HG02981 (cell line): ENCODE data around the gene SPATA13.
"Not testable (repeated sequence)": the region's sequence is repeated elsewhere in the genome, so short reads cannot be mapped to it uniquely, and the experiment has no call there.

Experiments
- ATAC-seq: cut with Tn5 transposase; IDR thresholded peaks from one replicate; pipeline ENCODE4 v1.9.1; 2021; ENCODE audit warnings: mild to moderate bottlenecking, moderate library complexity; ENCODE audit not compliant: unreplicated experiment

Gene SPATA13

DNA sequence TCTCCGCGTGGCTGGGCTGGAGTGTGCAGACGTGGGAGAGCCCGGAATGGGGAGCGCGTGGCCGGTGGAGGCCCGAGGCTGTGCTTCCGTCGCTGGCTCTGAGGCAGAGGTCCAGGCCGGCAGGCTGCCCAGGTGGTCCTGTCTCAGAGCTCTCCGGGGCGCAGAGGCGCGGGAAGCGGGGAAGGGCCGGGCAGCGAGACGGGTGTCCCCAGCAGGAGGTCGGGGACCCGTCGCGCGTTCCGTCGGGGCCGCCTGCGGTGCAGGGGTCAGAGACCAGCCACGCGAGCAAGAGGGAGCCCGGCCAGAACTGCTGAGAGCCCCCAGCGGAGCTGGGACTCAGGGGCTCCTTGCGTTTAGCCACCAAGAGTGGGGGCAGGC lies 147.5 kb downstream of the SPATA13 start:
- ATAC-seq = no peak

DNA sequence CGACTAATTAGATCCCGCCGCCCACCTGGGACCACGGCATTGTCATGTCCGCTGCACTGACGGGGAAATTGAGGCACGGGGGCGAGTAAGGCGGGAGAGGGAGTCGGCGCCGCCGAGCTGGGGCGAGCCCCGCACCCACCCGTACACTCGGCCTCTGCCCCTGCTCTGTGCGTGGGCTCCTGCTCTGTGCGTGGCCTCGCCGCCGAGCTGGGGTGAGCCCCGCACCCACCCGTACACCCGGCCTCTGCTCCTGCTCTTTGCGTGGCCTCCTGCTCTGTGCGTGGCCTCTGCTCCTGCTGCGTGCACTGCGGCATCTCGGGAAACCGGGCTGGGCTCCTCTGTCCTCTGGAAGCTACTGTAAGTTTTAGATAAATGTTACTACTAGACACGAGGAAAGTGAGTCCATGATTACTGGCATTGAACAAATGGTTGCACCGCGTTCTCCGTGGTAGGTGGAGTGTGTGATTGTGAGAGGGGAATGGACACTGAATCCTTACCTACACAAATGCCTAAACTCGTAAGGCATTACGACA lies 148.0 kb downstream of the SPATA13 start:
- no peak for ATAC-seq

DNA sequence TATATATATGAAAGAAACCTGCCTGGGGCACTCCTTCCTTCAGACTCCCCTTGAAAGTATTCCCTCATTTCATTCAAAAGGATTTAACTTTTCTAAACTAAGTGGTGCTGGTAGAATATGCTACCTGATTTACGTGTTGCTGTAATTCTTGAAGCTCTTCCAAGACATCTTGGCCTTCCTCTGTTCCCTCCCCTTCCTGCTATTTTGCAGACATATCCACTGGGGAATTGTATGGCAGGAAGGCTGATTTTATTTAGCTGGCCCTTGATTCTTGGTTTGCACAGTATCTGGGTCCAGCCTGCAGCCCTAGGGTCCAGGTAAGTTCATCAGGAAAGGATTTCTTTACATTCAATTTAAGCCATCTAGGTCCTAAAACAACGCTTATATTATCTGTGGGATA lies 148.8 kb downstream of the SPATA13 start, which contains the start of gene C1QTNF9:
C1QTNF9 (plus strand) TSS at position 281 of the 400 bp plus-strand sequence. CDS start 6,424 bp downstream, outside the sequence.
- not testable (repeated sequence) for ATAC-seq

- no peak for ATAC-seq
Observed at GRCh38 chr13:24313439-24313838, 152.9 kb downstream of the SPATA13 start.

GRCh38 chr13:24317835-24318234 lies 157.3 kb downstream of the SPATA13 start:
- not testable (repeated sequence) for ATAC-seq

GRCh38 chr13:24318878-24319277 lies 158.4 kb downstream of the SPATA13 start:
- not testable (repeated sequence) for ATAC-seq

DNA sequence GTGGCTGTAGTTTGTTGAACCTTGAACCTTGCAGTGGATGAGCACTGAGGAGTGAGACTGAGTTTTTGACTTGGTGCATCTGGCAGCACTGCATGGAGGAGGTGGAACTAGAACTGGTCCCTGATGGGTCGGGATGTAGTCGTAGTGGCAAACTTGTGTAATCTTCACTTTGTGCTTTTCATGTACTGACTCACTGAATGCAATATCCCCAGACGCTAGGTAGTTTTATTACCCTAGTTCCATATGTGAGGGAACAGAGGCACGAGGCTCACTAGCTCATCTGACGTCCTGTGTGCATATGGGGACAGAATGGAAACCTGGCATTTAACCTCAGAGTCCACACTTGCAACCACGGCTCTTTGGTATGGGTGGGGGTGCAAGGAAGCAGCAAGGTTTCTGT lies 159.1 kb downstream of the SPATA13 start:
- not testable (repeated sequence) for ATAC-seq

GRCh38 chr13:24321416-24321815 lies 160.9 kb downstream of the SPATA13 start:
- ATAC-seq = not testable (repeated sequence)

- not testable (repeated sequence) for ATAC-seq
Observed at GRCh38 chr13:24322470-24322869, 161.9 kb downstream of the SPATA13 start.

DNA sequence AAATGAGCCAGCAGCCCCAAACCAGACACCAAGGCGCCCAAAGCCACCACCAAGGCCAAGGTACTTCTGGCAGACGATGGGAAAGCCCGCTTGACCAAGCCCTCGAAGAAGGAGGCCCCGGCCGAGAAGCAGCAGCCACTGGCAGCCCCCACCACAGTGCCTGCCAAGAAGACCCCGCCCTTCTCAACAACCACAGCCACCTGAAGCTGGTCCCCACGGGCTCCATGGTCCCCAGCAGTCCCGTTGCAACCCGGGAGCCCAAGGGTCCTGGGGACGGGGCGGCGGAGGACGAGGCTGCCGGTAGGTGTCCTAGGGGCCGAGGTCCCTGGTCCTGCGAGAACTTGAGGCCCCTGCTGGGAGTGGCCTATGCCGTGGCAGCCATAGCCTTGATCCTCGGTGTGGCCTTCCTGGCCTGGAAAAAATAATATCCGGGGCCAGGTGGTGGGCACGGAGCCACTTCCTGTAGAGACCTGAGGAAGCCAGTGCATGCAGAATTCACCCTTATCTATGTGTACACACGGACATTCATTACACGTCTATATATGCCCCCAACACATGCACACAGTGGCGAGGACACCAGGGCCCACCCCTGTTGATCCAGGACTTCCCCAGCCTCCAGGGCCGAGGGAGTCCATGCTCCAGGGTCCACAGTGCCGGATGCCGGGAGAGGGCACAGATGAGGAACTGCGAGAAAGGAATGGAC lies 162.7 kb downstream of the SPATA13 start:
- ATAC-seq = no peak

DNA sequence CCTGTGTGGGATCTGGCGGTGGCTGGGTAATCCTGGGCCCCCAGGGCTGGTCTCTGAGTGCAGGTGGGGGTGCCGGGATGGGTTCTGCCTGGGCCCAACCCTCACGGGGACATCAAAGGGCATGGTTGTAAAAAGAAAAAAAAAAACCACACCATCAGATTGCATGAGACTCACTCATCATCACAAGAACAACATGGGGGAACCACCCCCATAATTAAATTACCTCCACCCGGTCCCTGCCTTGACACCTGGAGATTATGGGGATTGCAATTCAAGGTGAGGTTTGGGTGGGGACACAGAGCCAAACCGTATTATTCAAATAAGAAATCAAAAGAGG lies 163.2 kb downstream of the SPATA13 start:
- ATAC-seq = no peak

- ATAC-seq = not testable (repeated sequence)
Observed at GRCh38 chr13:24327598-24327997, 167.1 kb downstream of the SPATA13 start.

DNA sequence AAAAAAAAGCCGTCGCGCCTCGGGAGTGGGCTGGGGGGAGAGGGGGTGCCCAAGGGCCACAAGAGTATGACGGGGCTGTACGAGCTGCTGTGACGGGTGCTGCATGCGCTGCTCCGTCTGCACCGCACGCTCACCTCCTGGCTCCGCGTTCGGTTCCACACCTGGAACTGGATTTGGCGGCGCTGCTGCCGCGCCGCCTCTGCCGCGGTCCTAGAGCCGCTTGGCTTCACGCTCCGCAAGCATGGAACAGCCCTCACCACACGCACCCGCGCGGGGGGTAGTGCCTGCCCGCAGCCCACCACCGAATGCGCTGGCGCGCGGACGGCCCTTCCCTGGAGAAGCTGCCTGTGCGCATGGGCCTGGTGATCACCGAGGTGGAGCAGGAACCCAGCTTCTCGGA lies 167.6 kb downstream of the SPATA13 start:
- no peak for ATAC-seq

- no peak for ATAC-seq
Observed at GRCh38 chr13:24338721-24339120, 178.2 kb downstream of the SPATA13 start.

GRCh38 chr13:24339937-24340607 lies 179.6 kb downstream of the SPATA13 start:
- no peak for ATAC-seq

DNA sequence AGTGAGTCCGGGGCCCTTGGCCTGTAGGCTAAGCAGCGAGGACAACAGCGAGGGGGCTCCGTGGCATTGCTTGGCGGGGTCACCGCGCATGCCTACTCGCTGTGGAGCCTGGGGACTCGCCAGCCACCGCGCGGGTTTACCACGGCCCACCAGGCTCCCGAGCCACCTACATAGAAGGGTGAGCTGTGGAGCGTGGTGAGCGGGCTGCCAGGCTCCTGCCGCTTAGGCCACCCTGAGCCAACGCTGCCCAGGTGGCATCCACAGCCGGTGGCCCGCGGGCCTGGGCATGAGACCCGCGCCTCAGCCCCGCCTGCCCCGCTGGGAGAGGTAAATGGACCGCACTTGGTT lies 180.1 kb downstream of the SPATA13 start:
- no peak for ATAC-seq

- no peak for ATAC-seq
Observed at GRCh38 chr13:24341439-24341838, 180.9 kb downstream of the SPATA13 start.

DNA sequence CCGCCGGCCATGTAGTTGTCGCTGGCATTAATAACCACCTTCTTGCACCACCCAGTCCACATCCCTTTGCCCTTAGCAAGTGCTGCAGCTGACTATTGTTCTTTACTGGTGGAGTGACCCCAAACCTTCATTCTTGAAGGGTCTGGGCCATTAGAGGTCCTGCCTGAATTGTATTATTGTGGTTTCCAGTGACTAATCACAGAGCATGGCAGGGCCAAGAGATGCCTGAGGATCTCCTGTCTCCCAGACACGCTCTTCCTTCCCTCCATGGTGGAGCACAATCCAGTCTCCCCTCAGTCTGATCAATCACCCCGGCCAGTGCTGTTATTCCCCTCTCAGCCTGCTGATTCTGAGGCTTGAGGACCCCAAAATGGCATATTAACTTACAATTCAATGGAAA lies 187.9 kb downstream of the SPATA13 start:
- ATAC-seq = no peak

GRCh38 chr13:24348797-24349515 lies 188.4 kb downstream of the SPATA13 start:
- ATAC-seq = no peak

- not testable (repeated sequence) for ATAC-seq
Observed at GRCh38 chr13:24349778-24350664, 189.5 kb downstream of the SPATA13 start.

- no peak for ATAC-seq
Observed at GRCh38 chr13:24351423-24351822, 190.9 kb downstream of the SPATA13 start.
